ENCODE measurements around the gene CTTNBP2.
A peak's percentile ranks its signal among the peaks of the same experiment; 100 is the strongest.

CTTNBP2 gene

GRCh38 chr7:117873310-117874190, at the start of gene CTTNBP2:
CTTNBP2 (minus strand) TSS chr7:117873441; CDS start chr7:117873415, 26 bp downstream.
- peak within 1 kb of the TSS; percentile 51 for H3K4me3 ChIP-seq (ENCODE audit: low read depth, low read length)
- DNase-seq (ENCODE audit: low read depth) = peak; percentile 7

- no peak overlapping the region for H3K4me3 ChIP-seq (ENCODE audit: low read depth, low read length)
- no peak for DNase-seq (ENCODE audit: low read depth)
These were observed 43.1 kb upstream of the CTTNBP2 start for GRCh38 chr7:117916309-117916708.

GRCh38 chr7:117912421-117912820, 39.2 kb upstream of the CTTNBP2 start:
- no peak overlapping the region for H3K4me3 ChIP-seq (ENCODE audit: low read depth, low read length)
- no peak for DNase-seq (ENCODE audit: low read depth)

GRCh38 chr7:117908031-117908795, 35.0 kb upstream of the CTTNBP2 start:
- DNase-seq (ENCODE audit: low read depth) = no peak
- H3K4me3 ChIP-seq (ENCODE audit: low read depth, low read length) = no peak overlapping the region

GRCh38 chr7:117907049-117907640, 33.9 kb upstream of the CTTNBP2 start:
- no peak for DNase-seq (ENCODE audit: low read depth)

GRCh38 chr7:117902314-117902889, 29.2 kb upstream of the CTTNBP2 start:
- DNase-seq (ENCODE audit: low read depth) = no peak
- no peak overlapping the region for H3K4me3 ChIP-seq (ENCODE audit: low read depth, low read length)

More at GRCh38 chr7:117907049-117907640, 33.9 kb upstream of the CTTNBP2 start:
- no peak overlapping the region for H3K4me3 ChIP-seq (ENCODE audit: low read depth, low read length)

- H3K4me3 ChIP-seq (ENCODE audit: low read depth, low read length) = no peak overlapping the region
- DNase-seq (ENCODE audit: low read depth) = no peak
These were observed 28.0 kb upstream of the CTTNBP2 start for GRCh38 chr7:117901089-117901797.

GRCh38 chr7:117896339-117896738, 23.1 kb upstream of the CTTNBP2 start:
- no peak for DNase-seq (ENCODE audit: low read depth)
- H3K4me3 ChIP-seq (ENCODE audit: low read depth, low read length) = no peak overlapping the region

- no peak overlapping the region for H3K4me3 ChIP-seq (ENCODE audit: low read depth, low read length)
- no peak for DNase-seq (ENCODE audit: low read depth)
These were observed 22.0 kb upstream of the CTTNBP2 start for GRCh38 chr7:117895276-117895675.

GRCh38 chr7:117894037-117894436, 20.8 kb upstream of the CTTNBP2 start:
- no peak for DNase-seq (ENCODE audit: low read depth)
- H3K4me3 ChIP-seq (ENCODE audit: low read depth, low read length) = no peak overlapping the region

- DNase-seq (ENCODE audit: low read depth) = no peak
- H3K4me3 ChIP-seq (ENCODE audit: low read depth, low read length) = no peak overlapping the region
These were observed 19.6 kb upstream of the CTTNBP2 start for GRCh38 chr7:117892821-117893220.

GRCh38 chr7:117889611-117890010, 16.4 kb upstream of the CTTNBP2 start:
- DNase-seq (ENCODE audit: low read depth) = no peak
- no peak overlapping the region for H3K4me3 ChIP-seq (ENCODE audit: low read depth, low read length)

GRCh38 chr7:117888627-117889026, 15.4 kb upstream of the CTTNBP2 start:
- DNase-seq (ENCODE audit: low read depth) = no peak
- no peak overlapping the region for H3K4me3 ChIP-seq (ENCODE audit: low read depth, low read length)

- no peak overlapping the region for H3K4me3 ChIP-seq (ENCODE audit: low read depth, low read length)
- no peak for DNase-seq (ENCODE audit: low read depth)
These were observed 9.4 kb upstream of the CTTNBP2 start for GRCh38 chr7:117882594-117882993.

GRCh38 chr7:117876761-117877160, 3.5 kb upstream of the CTTNBP2 start:
- no peak for DNase-seq (ENCODE audit: low read depth)
- no peak overlapping the region for H3K4me3 ChIP-seq (ENCODE audit: low read depth, low read length)

GRCh38 chr7:117875566-117875965, 2.3 kb upstream of the CTTNBP2 start:
- no peak overlapping the region for H3K4me3 ChIP-seq (ENCODE audit: low read depth, low read length)
- no peak for DNase-seq (ENCODE audit: low read depth)

- no peak overlapping the region for H3K4me3 ChIP-seq (ENCODE audit: low read depth, low read length)
- no peak for DNase-seq (ENCODE audit: low read depth)
These were observed 1.0 kb upstream of the CTTNBP2 start for GRCh38 chr7:117874191-117874700.

- peak overlapping the region; percentile 51 for H3K4me3 ChIP-seq (ENCODE audit: low read depth, low read length)
- DNase-seq (ENCODE audit: low read depth) = no peak
These were observed 506 bp downstream of the CTTNBP2 start for GRCh38 chr7:117872561-117873309.

Data from skeletal muscle cell (primary cell).